HEK293 (cell line): ENCODE results near the gene GABRD.

Source experiments
- CTCF ChIA-PET: fragments of 350-600 bp; formaldehyde crosslinking; extraction: SDS; loops from one replicate; lab custom pipeline; 2021; ENCODE audit warnings: antibody characterized with exemption; lab: Yijun Ruan, JAX
- POLR2A ChIA-PET: fragments of 300-600 bp; formaldehyde crosslinking; extraction: SDS; loops from one replicate; lab custom pipeline; 2020; ENCODE audit warnings: antibody characterized with exemption, inconsistent platforms; lab: Yijun Ruan, JAX
- H3K27ac ChIP-seq: fragments of 200-500 bp; sonication (Bioruptor generic); 2 replicates; pipeline ENCODE4 v1.5.1; 2014; ENCODE audit warnings: low read depth, low read length, control low read depth, inconsistent platforms; ENCODE audit errors: extremely low read depth
- H3K36me3 ChIP-seq, 2 experiments: fragments of 200-500 bp in 1 of 2; sonication (Bioruptor generic) in 1 of 2; 1 replicate in 1 of 2; 2 replicates in 1 of 2; pipeline ENCODE4 v1.5.1; 2014 to 2017; ENCODE audit warnings: inconsistent platforms in 2 of 2, low read length in 2 of 2; ENCODE audit not compliant: control insufficient read depth in 2 of 2, insufficient read depth in 1 of 2
- H3K4me1 ChIP-seq: fragments of 200-500 bp; sonication (Bioruptor generic); 2 replicates; pipeline ENCODE4 v1.5.1; 2014; ENCODE audit warnings: mild to moderate bottlenecking, low read length, inconsistent platforms; ENCODE audit not compliant: control insufficient read depth, insufficient read depth
- H3K4me3 ChIP-seq: 2 replicates; pipeline ENCODE4 v1.5.1; 2011; ENCODE audit warnings: low read depth, mild to moderate bottlenecking, control low read depth, low read length, moderate library complexity
- H3K9me3 ChIP-seq: fragments of 200-500 bp; sonication (Bioruptor generic); 2 replicates; pipeline ENCODE4 v1.5.1; 2014; ENCODE audit warnings: low read depth, low read length, inconsistent platforms; ENCODE audit not compliant: control insufficient read depth, insufficient read depth
- SP7 ChIP-seq: fragments of 450-650 bp; formaldehyde crosslinking; IDR thresholded peaks from 2 replicates; pipeline ENCODE4 v1.5.1; 2016; ENCODE audit warnings: missing biosample characterization, missing genetic modification characterization
- YY1 ChIP-seq: fragments of 450-650 bp; formaldehyde crosslinking; IDR thresholded peaks from 2 replicates; pipeline ENCODE4 v1.5.1; 2018; ENCODE audit warnings: missing biosample characterization, missing genetic modification characterization
- ZNF175 ChIP-seq: fragments of 450-650 bp; formaldehyde crosslinking; IDR thresholded peaks from 2 replicates; pipeline ENCODE4 v1.5.1; 2016; ENCODE audit warnings: missing biosample characterization, missing genetic modification characterization
- ZNF19 ChIP-seq: fragments of 450-650 bp; formaldehyde crosslinking; IDR thresholded peaks from 2 replicates; pipeline ENCODE4; 2016; ENCODE audit warnings: missing biosample characterization, missing genetic modification characterization, low read depth
- ZNF239 ChIP-seq: fragments of 450-650 bp; formaldehyde crosslinking; IDR thresholded peaks from 2 replicates; pipeline ENCODE4 v1.5.1; 2016; ENCODE audit warnings: missing biosample characterization, missing genetic modification characterization
- ZNF274 ChIP-seq, 2 experiments: fragments of 200-500 bp in 1 of 2; fragments of 450-650 bp in 1 of 2; sonication (Bioruptor generic) in 1 of 2; formaldehyde crosslinking in 1 of 2; IDR thresholded peaks; 2 replicates each; pipeline versions ENCODE4 v1.5.1 to v1.6.1; 2014 to 2016; ENCODE audit warnings: borderline replicate concordance in 1 of 2, inconsistent platforms in 1 of 2, low read length in 1 of 2, missing biosample characterization in 1 of 2, missing genetic modification characterization in 1 of 2
- ZNF350 ChIP-seq: fragments of 450-650 bp; formaldehyde crosslinking; IDR thresholded peaks from 2 replicates; pipeline ENCODE4 v1.5.0; 2017; ENCODE audit warnings: missing biosample characterization, mild to moderate bottlenecking, missing genetic modification characterization
- ZNF37A ChIP-seq: fragments of 450-650 bp; IDR thresholded peaks from 2 replicates; pipeline ENCODE4 v1.5.1; 2018; ENCODE audit warnings: missing biosample characterization, missing genetic modification characterization
- ZNF621 ChIP-seq: fragments of 450-650 bp; formaldehyde crosslinking; IDR thresholded peaks from 2 replicates; pipeline ENCODE4 v1.5.1; 2017; ENCODE audit warnings: missing biosample characterization, missing genetic modification characterization
- ZNF843 ChIP-seq: fragments of 450-650 bp; formaldehyde crosslinking; IDR thresholded peaks from 2 replicates; pipeline ENCODE4 v1.5.1; 2016; ENCODE audit warnings: missing biosample characterization, missing genetic modification characterization
- TF ChIP-seq, protein P1 (sequence below): fragments of 450-650 bp; formaldehyde crosslinking; IDR thresholded peaks from 2 replicates; pipeline ENCODE4 v1.5.1; 2016; ENCODE audit warnings: missing biosample characterization, missing genetic modification characterization
- TF ChIP-seq, protein P2 (sequence below): fragments of 450-650 bp; formaldehyde crosslinking; IDR thresholded peaks from 2 replicates; pipeline ENCODE4 v1.5.1; 2016; ENCODE audit warnings: missing biosample characterization, missing genetic modification characterization
- TF ChIP-seq, protein P3 (sequence below): sonication (generic); formaldehyde crosslinking; IDR thresholded peaks from 2 replicates; pipeline ENCODE4 v1.8.1; 2022; ENCODE audit warnings: mild to moderate bottlenecking, moderate library complexity, missing genetic modification reagents
- TF ChIP-seq, protein P4 (sequence below): fragments of 450-650 bp; formaldehyde crosslinking; IDR thresholded peaks from 2 replicates; pipeline ENCODE4 v1.5.1; 2016; ENCODE audit warnings: missing biosample characterization, missing genetic modification characterization, borderline replicate concordance

Gene GABRD

DNA sequence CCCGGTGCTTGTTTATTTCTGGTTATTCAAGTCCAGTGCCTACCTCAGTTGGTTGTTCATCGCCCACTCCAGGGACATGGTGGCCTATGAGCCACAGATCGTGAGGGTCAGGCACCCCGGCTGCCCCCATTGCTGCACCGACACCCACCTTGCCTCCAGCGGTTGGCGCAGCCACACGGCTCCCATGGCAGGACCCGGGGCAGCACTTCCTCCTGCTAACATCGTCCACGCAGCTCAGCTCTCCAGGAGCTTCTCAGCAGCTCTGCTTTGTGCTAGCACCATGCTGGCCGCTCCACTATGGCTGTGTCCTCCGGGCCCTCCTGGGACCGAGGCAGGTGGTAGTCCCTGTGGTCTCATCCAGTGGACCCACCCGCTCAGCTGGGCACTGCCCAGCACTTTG is 17.1 kb downstream of the GABRD start (continued):
- TF ChIP-seq, protein P1, sequence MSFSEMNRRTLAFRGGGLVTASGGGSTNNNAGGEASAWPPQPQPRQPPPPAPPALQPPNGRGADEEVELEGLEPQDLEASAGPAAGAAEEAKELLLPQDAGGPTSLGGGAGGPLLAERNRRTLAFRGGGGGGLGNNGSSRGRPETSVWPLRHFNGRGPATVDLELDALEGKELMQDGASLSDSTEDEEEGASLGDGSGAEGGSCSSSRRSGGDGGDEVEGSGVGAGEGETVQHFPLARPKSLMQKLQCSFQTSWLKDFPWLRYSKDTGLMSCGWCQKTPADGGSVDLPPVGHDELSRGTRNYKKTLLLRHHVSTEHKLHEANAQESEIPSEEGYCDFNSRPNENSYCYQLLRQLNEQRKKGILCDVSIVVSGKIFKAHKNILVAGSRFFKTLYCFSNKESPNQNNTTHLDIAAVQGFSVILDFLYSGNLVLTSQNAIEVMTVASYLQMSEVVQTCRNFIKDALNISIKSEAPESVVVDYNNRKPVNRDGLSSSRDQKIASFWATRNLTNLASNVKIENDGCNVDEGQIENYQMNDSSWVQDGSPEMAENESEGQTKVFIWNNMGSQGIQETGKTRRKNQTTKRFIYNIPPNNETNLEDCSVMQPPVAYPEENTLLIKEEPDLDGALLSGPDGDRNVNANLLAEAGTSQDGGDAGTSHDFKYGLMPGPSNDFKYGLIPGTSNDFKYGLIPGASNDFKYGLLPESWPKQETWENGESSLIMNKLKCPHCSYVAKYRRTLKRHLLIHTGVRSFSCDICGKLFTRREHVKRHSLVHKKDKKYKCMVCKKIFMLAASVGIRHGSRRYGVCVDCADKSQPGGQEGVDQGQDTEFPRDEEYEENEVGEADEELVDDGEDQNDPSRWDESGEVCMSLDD (tag by site-specific recombination) = no peak
- TF ChIP-seq YY1 = no peak
- no peak for TF ChIP-seq ZNF239 (tag by site-specific recombination)
- no peak for TF ChIP-seq ZNF37A (tag by site-specific recombination)
- TF ChIP-seq ZNF350 = no peak
- TF ChIP-seq, protein P2, sequence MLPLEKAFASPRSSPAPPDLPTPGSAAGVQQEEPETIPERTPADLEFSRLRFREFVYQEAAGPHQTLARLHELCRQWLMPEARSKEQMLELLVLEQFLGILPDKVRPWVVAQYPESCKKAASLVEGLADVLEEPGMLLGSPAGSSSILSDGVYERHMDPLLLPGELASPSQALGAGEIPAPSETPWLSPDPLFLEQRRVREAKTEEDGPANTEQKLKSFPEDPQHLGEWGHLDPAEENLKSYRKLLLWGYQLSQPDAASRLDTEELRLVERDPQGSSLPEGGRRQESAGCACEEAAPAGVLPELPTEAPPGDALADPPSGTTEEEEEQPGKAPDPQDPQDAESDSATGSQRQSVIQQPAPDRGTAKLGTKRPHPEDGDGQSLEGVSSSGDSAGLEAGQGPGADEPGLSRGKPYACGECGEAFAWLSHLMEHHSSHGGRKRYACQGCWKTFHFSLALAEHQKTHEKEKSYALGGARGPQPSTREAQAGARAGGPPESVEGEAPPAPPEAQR (tag by site-specific recombination) = no peak
- no peak for TF ChIP-seq ZNF19 (tag by site-specific recombination)
- TF ChIP-seq ZNF175 (tag by site-specific recombination) = no peak
- TF ChIP-seq ZNF843 = no peak
- no peak for TF ChIP-seq ZNF621 (tag by site-specific recombination)
- TF ChIP-seq, protein P3, sequence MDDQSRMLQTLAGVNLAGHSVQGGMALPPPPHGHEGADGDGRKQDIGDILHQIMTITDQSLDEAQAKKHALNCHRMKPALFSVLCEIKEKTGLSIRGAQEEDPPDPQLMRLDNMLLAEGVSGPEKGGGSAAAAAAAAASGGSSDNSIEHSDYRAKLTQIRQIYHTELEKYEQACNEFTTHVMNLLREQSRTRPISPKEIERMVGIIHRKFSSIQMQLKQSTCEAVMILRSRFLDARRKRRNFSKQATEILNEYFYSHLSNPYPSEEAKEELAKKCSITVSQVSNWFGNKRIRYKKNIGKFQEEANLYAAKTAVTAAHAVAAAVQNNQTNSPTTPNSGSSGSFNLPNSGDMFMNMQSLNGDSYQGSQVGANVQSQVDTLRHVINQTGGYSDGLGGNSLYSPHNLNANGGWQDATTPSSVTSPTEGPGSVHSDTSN (CRISPR knock-in tag) = no peak
- TF ChIP-seq, all 188 proteins: peak for 0

DNA sequence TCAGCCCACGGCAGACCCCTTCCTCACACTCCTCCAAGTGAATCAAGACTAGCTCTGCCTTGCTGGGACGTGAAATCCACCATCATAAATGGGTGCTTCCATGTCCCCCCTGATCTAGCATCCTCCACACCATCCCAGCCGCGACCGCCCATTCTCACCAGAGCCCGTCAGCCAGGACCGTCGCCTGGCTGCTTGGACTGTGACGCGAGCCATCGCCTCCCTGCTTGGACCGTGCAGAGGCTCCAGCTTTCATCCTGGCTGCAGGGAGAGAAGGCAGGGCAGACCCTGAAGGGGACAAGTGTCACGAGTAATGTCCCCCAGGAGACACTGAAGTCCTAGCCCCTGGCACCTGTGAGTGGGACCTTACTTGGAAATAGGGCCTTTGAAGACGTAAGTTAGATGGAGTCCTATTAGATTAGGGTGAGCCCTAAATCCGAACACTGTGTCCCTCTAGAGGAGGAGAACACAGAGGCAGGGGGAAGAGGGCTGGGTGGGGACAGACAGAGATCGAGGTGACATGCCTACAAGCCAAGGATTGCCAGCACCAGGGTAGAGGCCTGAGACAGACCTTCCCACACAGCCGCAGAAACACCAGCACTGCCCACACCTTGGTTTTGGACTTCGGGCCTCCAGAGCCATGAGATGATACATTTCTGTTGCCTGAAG is 18.3 kb downstream of the GABRD start:
- Histone ChIP-seq H3K9me3 (no peaks in the 10 kb centered on the region), H3K4me1 (no peaks in the 10 kb centered on the region), H3K4me3 (no peak overlapping the region), H3K36me3 (no peaks in the 10 kb centered on the region), H3K27ac (no peak overlapping the region)
- TF ChIP-seq, protein P4, sequence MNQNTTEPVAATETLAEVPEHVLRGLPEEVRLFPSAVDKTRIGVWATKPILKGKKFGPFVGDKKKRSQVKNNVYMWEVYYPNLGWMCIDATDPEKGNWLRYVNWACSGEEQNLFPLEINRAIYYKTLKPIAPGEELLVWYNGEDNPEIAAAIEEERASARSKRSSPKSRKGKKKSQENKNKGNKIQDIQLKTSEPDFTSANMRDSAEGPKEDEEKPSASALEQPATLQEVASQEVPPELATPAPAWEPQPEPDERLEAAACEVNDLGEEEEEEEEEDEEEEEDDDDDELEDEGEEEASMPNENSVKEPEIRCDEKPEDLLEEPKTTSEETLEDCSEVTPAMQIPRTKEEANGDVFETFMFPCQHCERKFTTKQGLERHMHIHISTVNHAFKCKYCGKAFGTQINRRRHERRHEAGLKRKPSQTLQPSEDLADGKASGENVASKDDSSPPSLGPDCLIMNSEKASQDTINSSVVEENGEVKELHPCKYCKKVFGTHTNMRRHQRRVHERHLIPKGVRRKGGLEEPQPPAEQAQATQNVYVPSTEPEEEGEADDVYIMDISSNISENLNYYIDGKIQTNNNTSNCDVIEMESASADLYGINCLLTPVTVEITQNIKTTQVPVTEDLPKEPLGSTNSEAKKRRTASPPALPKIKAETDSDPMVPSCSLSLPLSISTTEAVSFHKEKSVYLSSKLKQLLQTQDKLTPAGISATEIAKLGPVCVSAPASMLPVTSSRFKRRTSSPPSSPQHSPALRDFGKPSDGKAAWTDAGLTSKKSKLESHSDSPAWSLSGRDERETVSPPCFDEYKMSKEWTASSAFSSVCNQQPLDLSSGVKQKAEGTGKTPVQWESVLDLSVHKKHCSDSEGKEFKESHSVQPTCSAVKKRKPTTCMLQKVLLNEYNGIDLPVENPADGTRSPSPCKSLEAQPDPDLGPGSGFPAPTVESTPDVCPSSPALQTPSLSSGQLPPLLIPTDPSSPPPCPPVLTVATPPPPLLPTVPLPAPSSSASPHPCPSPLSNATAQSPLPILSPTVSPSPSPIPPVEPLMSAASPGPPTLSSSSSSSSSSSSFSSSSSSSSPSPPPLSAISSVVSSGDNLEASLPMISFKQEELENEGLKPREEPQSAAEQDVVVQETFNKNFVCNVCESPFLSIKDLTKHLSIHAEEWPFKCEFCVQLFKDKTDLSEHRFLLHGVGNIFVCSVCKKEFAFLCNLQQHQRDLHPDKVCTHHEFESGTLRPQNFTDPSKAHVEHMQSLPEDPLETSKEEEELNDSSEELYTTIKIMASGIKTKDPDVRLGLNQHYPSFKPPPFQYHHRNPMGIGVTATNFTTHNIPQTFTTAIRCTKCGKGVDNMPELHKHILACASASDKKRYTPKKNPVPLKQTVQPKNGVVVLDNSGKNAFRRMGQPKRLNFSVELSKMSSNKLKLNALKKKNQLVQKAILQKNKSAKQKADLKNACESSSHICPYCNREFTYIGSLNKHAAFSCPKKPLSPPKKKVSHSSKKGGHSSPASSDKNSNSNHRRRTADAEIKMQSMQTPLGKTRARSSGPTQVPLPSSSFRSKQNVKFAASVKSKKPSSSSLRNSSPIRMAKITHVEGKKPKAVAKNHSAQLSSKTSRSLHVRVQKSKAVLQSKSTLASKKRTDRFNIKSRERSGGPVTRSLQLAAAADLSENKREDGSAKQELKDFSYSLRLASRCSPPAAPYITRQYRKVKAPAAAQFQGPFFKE = no peak
- TF ChIP-seq SP7 (tag by site-specific recombination) = no peak
- no peak for TF ChIP-seq ZNF274 (IDR thresholded peaks at IDR 0.05; ENCODE audit: low read length)
- TF ChIP-seq ZNF274 (tag by site-specific recombination; IDR thresholded peaks at IDR 0.05; ENCODE audit: borderline replicate concordance) = no peak
- POLR2A ChIA-PET = no interaction called here
- CTCF ChIA-PET = no interaction called here
